Cardiac fibroblast (primary cell): ENCODE measurements around the gene TTLL9.

ENCODE experiments used
- DNase-seq, 2 donors: peaks; one replicate each; pipeline versions ENCODE4 v3.0.0 to v3.0.0-alpha.2; 2010; ENCODE audit warnings: low read depth in 2 of 2
- H3K4me3 ChIP-seq, 2 donors: replicated peaks in 1 of 2; 1 replicate in 1 of 2; 2 replicates in 1 of 2; pipeline ENCODE4 v1.5.1; 2011; ENCODE audit warnings: low read depth in 2 of 2, low read length in 2 of 2, mild to moderate bottlenecking in 2 of 2, moderate library complexity in 1 of 2
- TF ChIP-seq, protein P1 (sequence below): IDR thresholded peaks from one replicate; pipeline ENCODE4 v1.5.1; 2011; ENCODE audit warnings: low read depth, mild to moderate bottlenecking, low read length, inconsistent platforms

The TTLL9 gene

GRCh38 chr20:31843288-31843687 lies 27.1 kb upstream of the TTLL9 start:
- peak overlapping the region in 1 of 2 donors; percentile 62 for H3K4me3 ChIP-seq
- peak in 1 of 2 donors; percentile 48 for DNase-seq
- TF ChIP-seq, protein P1, sequence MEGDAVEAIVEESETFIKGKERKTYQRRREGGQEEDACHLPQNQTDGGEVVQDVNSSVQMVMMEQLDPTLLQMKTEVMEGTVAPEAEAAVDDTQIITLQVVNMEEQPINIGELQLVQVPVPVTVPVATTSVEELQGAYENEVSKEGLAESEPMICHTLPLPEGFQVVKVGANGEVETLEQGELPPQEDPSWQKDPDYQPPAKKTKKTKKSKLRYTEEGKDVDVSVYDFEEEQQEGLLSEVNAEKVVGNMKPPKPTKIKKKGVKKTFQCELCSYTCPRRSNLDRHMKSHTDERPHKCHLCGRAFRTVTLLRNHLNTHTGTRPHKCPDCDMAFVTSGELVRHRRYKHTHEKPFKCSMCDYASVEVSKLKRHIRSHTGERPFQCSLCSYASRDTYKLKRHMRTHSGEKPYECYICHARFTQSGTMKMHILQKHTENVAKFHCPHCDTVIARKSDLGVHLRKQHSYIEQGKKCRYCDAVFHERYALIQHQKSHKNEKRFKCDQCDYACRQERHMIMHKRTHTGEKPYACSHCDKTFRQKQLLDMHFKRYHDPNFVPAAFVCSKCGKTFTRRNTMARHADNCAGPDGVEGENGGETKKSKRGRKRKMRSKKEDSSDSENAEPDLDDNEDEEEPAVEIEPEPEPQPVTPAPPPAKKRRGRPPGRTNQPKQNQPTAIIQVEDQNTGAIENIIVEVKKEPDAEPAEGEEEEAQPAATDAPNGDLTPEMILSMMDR, result no peak

DNA sequence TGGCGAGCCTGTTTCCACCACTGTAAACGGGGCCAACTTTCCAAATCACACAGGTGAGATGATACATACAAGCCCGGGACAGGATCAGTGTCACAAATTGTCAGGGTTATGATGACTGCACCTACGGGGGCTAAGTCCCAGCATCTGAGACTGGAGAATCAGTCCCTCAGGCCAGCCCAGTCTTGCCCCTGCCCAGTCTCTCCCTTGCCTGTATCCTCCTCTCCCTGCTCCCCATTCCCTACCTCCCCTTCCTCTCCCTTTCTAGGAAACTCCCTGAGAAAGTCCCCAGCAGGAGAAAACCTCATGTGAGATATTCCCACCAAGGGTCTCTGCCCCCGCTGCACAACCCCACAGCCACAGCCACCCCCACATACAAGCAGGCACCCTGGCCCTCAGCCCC lies 26.6 kb upstream of the TTLL9 start:
- DNase-seq, result no peak
- TF ChIP-seq, protein P1, result no peak
- H3K4me3 ChIP-seq, result peak overlapping the region in 1 of 2 donors; percentile 62

GRCh38 chr20:31844737-31845299 lies 25.6 kb upstream of the TTLL9 start:
- DNase-seq, result no peak
- TF ChIP-seq, protein P1, result no peak
- peak overlapping the region in 1 of 2 donors; percentile 62 for H3K4me3 ChIP-seq

DNA sequence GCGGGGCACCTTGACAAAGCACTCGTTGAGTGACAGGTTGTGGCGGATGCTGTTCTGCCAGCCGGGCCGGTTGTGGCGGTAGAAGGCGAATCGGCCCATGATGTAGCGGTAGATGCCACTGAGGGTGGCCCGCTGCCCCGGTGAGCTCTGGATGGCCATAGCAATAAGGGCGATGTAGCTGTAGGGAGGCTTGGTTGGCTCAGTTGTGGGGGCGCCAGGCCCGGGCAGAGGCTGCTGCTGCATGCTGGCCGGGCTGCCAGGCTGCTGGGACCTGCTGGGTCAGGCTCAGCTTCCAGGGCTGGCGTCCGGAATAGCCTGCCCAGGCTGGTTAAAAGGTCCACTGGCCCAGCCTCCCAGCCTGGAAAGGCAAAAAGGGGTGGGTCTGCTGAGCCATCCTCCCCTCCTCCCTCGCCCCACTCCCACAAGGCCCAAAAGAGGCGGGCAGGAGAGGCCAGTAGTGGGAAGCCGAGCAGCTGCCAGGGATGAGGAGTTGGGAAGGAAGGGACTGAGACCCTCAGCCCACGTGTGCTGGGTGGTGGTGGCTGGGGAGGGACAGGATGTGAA lies 25.1 kb upstream of the TTLL9 start, which contains the start of gene FOXS1:
FOXS1 (minus strand) TSS at position 305 of the 564 bp plus-strand sequence; CDS start at position 243, 62 bp downstream.
- TF ChIP-seq, protein P1, result no peak
- DNase-seq, result peak; percentile 23 to 64
- peak within 1 kb of the TSS in 1 of 2 donors; percentile 62 for H3K4me3 ChIP-seq

GRCh38 chr20:31846793-31847138 lies 23.7 kb upstream of the TTLL9 start:
- TF ChIP-seq, protein P1, result no peak
- no peak overlapping the region for H3K4me3 ChIP-seq
- DNase-seq, result no peak

DNA sequence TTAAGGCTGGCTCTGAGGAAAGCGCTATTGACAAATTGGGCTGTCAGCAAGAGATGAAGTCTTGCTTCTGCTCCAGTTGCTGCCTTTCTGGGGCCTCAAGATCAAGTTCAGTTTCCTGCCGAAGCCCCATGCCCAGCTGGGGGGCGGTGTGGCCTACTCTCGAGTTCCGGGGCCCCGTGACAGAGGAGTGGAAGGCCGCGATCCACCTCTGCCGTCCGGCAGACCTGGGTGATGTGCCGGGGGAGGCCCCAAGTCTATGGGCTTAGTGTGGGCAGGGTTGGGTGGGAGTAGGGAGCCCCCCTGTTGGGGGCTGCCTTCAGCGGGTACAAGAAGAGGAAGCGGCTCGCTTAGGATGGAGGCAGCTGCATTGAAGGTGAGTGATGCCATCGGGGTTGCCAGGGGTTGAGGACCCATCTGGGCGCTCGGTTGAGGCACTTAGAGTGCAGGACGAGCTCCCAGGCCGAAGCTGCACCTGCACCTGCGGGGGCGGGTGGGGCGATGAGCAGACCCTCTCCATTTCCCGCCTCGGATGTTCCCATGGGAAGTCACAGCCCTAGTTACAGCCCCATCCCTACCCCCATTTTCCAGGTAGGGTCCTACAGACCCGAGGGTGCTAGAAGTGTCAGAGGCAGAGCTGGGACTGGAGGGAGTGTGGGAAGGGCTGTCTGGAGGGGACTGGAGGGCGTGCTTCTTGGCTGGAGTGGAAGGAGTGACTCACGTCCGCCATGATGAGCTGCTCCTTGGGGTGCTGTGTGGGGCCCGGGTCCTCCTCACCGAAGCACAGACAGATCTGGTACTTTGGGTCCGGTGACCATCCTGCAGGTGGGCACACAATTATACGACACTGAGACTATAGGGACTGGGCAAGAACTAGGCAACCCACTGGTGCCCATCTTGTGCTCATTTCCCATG lies 22.1 kb upstream of the TTLL9 start:
- no peak overlapping the region for H3K4me3 ChIP-seq
- TF ChIP-seq, protein P1, result no peak

More for the DNA sequence above, 22.1 kb upstream of the TTLL9 start:
- DNase-seq, result no peak
